Keratinocyte (primary cell): ENCODE results near the gene NAALADL2. TPM values are rescaled to one million over a fixed set of nuclear protein-coding genes. Genes with fewer than 3 reads are reported as not detected.

Source experiments
- DNase-seq: peaks from one replicate; pipeline ENCODE4 v3.0.0-alpha.2; 2011; ENCODE audit warnings: low read depth, missing footprints, low spot score
- FAIRE-seq: peaks from 2 replicates; lab custom pipeline; 2011; peaks lifted over from hg19 to GRCh38; lab: Jason Lieb, UNC
- H2AFZ ChIP-seq: 2 replicates; pipeline ENCODE4 v1.6.0; 2012; ENCODE audit warnings: low read length, control low read depth, inconsistent platforms; ENCODE audit not compliant: control insufficient read depth
- H3K27ac ChIP-seq: 2 replicates; pipeline ENCODE4 v1.5.1; 2011; ENCODE audit warnings: low read length; ENCODE audit not compliant: control insufficient read depth, insufficient read depth
- H3K27me3 ChIP-seq: 3 replicates; pipeline ENCODE4 v1.6.0; 2011; ENCODE audit warnings: low read length; ENCODE audit not compliant: control insufficient read depth, insufficient read depth; ENCODE audit errors: extremely low read depth
- H3K36me3 ChIP-seq, 2 experiments: 2 replicates in 1 of 2; 3 replicates in 1 of 2; pipeline ENCODE4 v1.5.1; 2011; ENCODE audit warnings: low read length in 2 of 2, mild to moderate bottlenecking in 1 of 2; ENCODE audit not compliant: control insufficient read depth in 2 of 2, insufficient read depth in 2 of 2; ENCODE audit errors: extremely low read depth in 1 of 2
- H3K4me1 ChIP-seq: 3 replicates; pipeline ENCODE4 v1.5.1; 2011; ENCODE audit warnings: low read length; ENCODE audit not compliant: control insufficient read depth, insufficient read depth; ENCODE audit errors: extremely low read depth
- H3K4me2 ChIP-seq: 3 replicates; pipeline ENCODE4 v1.6.0; 2011; ENCODE audit warnings: low read depth, low read length; ENCODE audit not compliant: control insufficient read depth, insufficient read depth; ENCODE audit errors: extremely low read depth
- H3K4me3 ChIP-seq, 3 experiments: fragments of 200-600 bp in 1 of 3; sonication (generic) in 1 of 3; 2 replicates in 2 of 3; 3 replicates in 1 of 3; pipeline ENCODE4 v1.5.1; 2011 to 2016; ENCODE audit warnings: low read length in 3 of 3, mild to moderate bottlenecking in 3 of 3, control low read depth in 2 of 3, inconsistent platforms in 1 of 3, low read depth in 1 of 3, mixed read lengths in 1 of 3, mixed run types in 1 of 3, moderate library complexity in 1 of 3; ENCODE audit not compliant: control insufficient read depth in 2 of 3, insufficient read depth in 2 of 3; ENCODE audit errors: extremely low read depth in 1 of 3
- H3K79me2 ChIP-seq: 2 replicates; pipeline ENCODE4 v1.6.0; 2012; ENCODE audit warnings: low read length; ENCODE audit not compliant: control insufficient read depth, insufficient read depth
- H3K9ac ChIP-seq: 3 replicates; pipeline ENCODE4 v1.6.0; 2011; ENCODE audit warnings: low read length; ENCODE audit not compliant: control insufficient read depth, insufficient read depth; ENCODE audit errors: extremely low read depth
- H3K9me1 ChIP-seq: 3 replicates; pipeline ENCODE4 v1.6.0; 2011; ENCODE audit warnings: low read length; ENCODE audit not compliant: control insufficient read depth, insufficient read depth; ENCODE audit errors: extremely low read depth
- H3K9me3 ChIP-seq: 2 replicates; pipeline ENCODE4 v1.5.1; 2012; ENCODE audit warnings: low read depth, low read length; ENCODE audit not compliant: control insufficient read depth
- H4K20me1 ChIP-seq: 3 replicates; pipeline ENCODE4 v1.6.0; 2011; ENCODE audit warnings: low read length; ENCODE audit not compliant: control insufficient read depth, insufficient read depth; ENCODE audit errors: extremely low read depth
- EZH2 ChIP-seq: IDR thresholded peaks from one replicate; pipeline ENCODE4 v1.6.1; 2012; ENCODE audit warnings: inconsistent platforms, mild to moderate bottlenecking, low read length, moderate library complexity
- dilution Hi-C: fragments of 300-500 bp; cut with MboI; formaldehyde crosslinking; loops from one replicate; pipeline ENCODE4 v1.7.0; 2020; ENCODE audit warnings: low sequenced_read_pairs; ENCODE audit not compliant: extremely low pct_ligation_motif_present
- polyA plus RNA-seq, 5 experiments: library from polyadenylated mRNA; depleted of rRNA in 3 of 5; stranded (reverse) in 3 of 5; stranded (forward) in 1 of 5; unstranded in 1 of 5; fragments of >200 nt; gene quantifications; 1 replicate in 1 of 5; 2 replicates in 3 of 5; 3 replicates in 1 of 5; pipeline versions ENCODE4 v1.2.1 to v1.2.3, GENCODE V29; 2011 to 2012; ENCODE audit warnings: missing spikeins in 2 of 5, low read depth in 1 of 5, low replicate concordance in 1 of 5
- TF ChIP-seq, protein P1 (sequence below), 3 experiments: IDR thresholded peaks in 1 of 3; conservative IDR thresholded peaks in 1 of 3; optimal IDR thresholded peaks in 1 of 3; 2 replicates in 2 of 3; 3 replicates in 1 of 3; pipeline versions ENCODE3 to v1.5.1; 2011; ENCODE audit warnings: low read length in 3 of 3, mild to moderate bottlenecking in 3 of 3, moderate library complexity in 2 of 3, control low read depth in 1 of 3, inconsistent platforms in 1 of 3; ENCODE audit not compliant: insufficient read depth in 2 of 3; ENCODE audit errors: extremely low read depth in 1 of 3

NAALADL2 gene
- polyA plus RNA-seq, 1 donor (not counting 4 experiments of a cell fraction or from before 2014, with no cell fraction given) = 0.75 TPM

DNA sequence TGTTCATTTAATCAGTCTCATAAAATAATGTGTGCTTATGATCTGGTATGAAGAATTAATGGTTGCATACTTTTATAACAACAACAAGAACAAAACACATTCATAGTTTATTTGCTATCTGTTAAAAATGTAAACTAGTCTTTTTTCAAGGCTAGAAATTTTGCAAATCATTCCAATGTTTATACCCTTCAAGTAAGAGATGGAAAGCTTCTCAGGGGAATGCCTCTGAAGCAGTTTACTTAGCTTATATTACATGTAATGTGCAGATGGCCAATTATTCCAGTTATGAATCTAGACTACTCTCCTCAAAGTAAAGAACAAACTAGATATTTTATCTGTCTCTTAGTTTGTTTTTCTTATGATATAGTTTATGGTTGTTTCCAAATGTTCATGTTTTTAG lies 575.4 kb downstream of the NAALADL2 start:
- DNase-seq = no peak
- no peak for FAIRE-seq
- no peak overlapping the region for H3K27ac ChIP-seq
- H2AFZ ChIP-seq = no peak overlapping the region
- H4K20me1 ChIP-seq = no peaks in the 10 kb centered on the region
- H3K4me2 ChIP-seq = no peak overlapping the region
- H3K9me1 ChIP-seq = no peaks in the 10 kb centered on the region
- no peaks in the 10 kb centered on the region for H3K27me3 ChIP-seq
- H3K4me1 ChIP-seq = no peaks in the 10 kb centered on the region
- no peak overlapping the region for H3K9ac ChIP-seq
- no peaks in the 10 kb centered on the region for H3K9me3 ChIP-seq
- no peak overlapping the region for H3K4me3 ChIP-seq
- no peaks in the 10 kb centered on the region for H3K36me3 ChIP-seq
- H3K79me2 ChIP-seq = no peaks in the 10 kb centered on the region
- no peak for TF ChIP-seq EZH2
- TF ChIP-seq, protein P1, sequence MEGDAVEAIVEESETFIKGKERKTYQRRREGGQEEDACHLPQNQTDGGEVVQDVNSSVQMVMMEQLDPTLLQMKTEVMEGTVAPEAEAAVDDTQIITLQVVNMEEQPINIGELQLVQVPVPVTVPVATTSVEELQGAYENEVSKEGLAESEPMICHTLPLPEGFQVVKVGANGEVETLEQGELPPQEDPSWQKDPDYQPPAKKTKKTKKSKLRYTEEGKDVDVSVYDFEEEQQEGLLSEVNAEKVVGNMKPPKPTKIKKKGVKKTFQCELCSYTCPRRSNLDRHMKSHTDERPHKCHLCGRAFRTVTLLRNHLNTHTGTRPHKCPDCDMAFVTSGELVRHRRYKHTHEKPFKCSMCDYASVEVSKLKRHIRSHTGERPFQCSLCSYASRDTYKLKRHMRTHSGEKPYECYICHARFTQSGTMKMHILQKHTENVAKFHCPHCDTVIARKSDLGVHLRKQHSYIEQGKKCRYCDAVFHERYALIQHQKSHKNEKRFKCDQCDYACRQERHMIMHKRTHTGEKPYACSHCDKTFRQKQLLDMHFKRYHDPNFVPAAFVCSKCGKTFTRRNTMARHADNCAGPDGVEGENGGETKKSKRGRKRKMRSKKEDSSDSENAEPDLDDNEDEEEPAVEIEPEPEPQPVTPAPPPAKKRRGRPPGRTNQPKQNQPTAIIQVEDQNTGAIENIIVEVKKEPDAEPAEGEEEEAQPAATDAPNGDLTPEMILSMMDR (optimal IDR thresholded peaks at IDR 0.05 in 1 of 3, IDR thresholded peaks at IDR 0.05 in 1 of 3, conservative IDR thresholded peaks at IDR 0.05 in 1 of 3; ENCODE audit: extremely low read depth in 1 of 3, insufficient read depth in 2 of 3, low read length in 3 of 3) = no peak
- dilution Hi-C loops = no loop called here

- H2AFZ ChIP-seq = no peak overlapping the region
- no peaks in the 10 kb centered on the region for H3K4me1 ChIP-seq
- H3K36me3 ChIP-seq = no peaks in the 10 kb centered on the region
- DNase-seq (no peak), FAIRE-seq (no peak)
- no peaks in the 10 kb centered on the region for H3K9me3 ChIP-seq
- dilution Hi-C loops = no loop called here
- H3K4me3 ChIP-seq = no peak overlapping the region
- no peaks in the 10 kb centered on the region for H3K9me1 ChIP-seq
- no peaks in the 10 kb centered on the region for H3K27me3 ChIP-seq
- H3K4me2 ChIP-seq = no peak overlapping the region
- no peaks in the 10 kb centered on the region for H4K20me1 ChIP-seq
- TF ChIP-seq EZH2 = no peak
- TF ChIP-seq, protein P1 (optimal IDR thresholded peaks at IDR 0.05 in 1 of 3, IDR thresholded peaks at IDR 0.05 in 1 of 3, conservative IDR thresholded peaks at IDR 0.05 in 1 of 3; ENCODE audit: extremely low read depth in 1 of 3, insufficient read depth in 2 of 3, low read length in 3 of 3) = no peak
- H3K79me2 ChIP-seq = no peaks in the 10 kb centered on the region
- no peak overlapping the region for H3K9ac ChIP-seq
- H3K27ac ChIP-seq = no peak overlapping the region
Measured at GRCh38 chr3:175443682-175444081, 584.5 kb downstream of the NAALADL2 start.
